HCT116 (cell line): Measurements from ENCODE around the gene GNAI2. TPM values are rescaled to one million over a fixed set of nuclear protein-coding genes. Genes with fewer than 3 reads are reported as not detected.

Experiments used
- ATAC-seq: fragments of 200-7000 bp; cut with Tn5 transposase; 2 replicates; pipeline ENCODE4 v1.9.1; 2020; ENCODE audit warnings: mild to moderate bottlenecking, moderate library complexity
- BruUV-seq: library from RNA; stranded (reverse); fragments of 400-500 nt; replicated peaks from 2 replicates; lab custom pipeline; 2021; lab: Mats Ljungman, UMichigan
- CTCF ChIA-PET: fragments of 300-600 bp; sonication (Branson Sonifier 250); formaldehyde crosslinking; loops from one replicate; lab custom pipeline; 2021; ENCODE audit warnings: antibody characterized with exemption; lab: Charles Lee
- POLR2A ChIA-PET: fragments of 300-600, 350-600 bp; sonication (Branson Sonifier 250); formaldehyde crosslinking; loops from one replicate; lab custom pipeline; 2021; ENCODE audit warnings: antibody characterized with exemption; lab: Charles Lee
- RAD21 ChIA-PET, 2 experiments: fragments of 300-600 bp; sonication (Branson Sonifier 250); formaldehyde crosslinking; loops; one replicate each; lab custom pipeline; 2023; ENCODE audit warnings: low total read pairs in 2 of 2; ENCODE audit not compliant: uncharacterized antibody in 2 of 2, unreplicated experiment in 2 of 2, low non-redundant PET in 1 of 2; lab: Charles Lee
- DNase-seq: peaks from one replicate; pipeline ENCODE4 v3.0.0-alpha.2; 2010; ENCODE audit warnings: low read depth, low spot score
- H2AFZ ChIP-seq: fragments of 200-600 bp; shearing (Covaris generic), sonication (generic); 2 replicates; pipeline ENCODE4 v1.6.1; 2017; ENCODE audit warnings: low read depth, mixed run types, mixed read lengths, antibody characterized with exemption, low read length; ENCODE audit not compliant: poor library complexity, severe bottlenecking
- H3K27ac ChIP-seq: 2 replicates; pipeline ENCODE4 v1.5.1; 2012; ENCODE audit warnings: low read depth, low read length
- H3K27me3 ChIP-seq: fragments of 200-600 bp; sonication (generic); 2 replicates; pipeline ENCODE4 v1.6.1; 2016; ENCODE audit warnings: mixed run types, low read length, mixed read lengths; ENCODE audit not compliant: insufficient read depth
- H3K36me3 ChIP-seq, 2 experiments: fragments of 200-500 bp in 1 of 2; fragments of 200-600 bp in 1 of 2; sonication (Bioruptor generic) in 1 of 2; sonication (generic) in 1 of 2; 2 replicates each; pipeline versions ENCODE4 v1.5.1 to v1.6.1; 2014 to 2016; ENCODE audit warnings: low read length in 2 of 2, inconsistent platforms in 1 of 2, mixed read lengths in 1 of 2, mixed run types in 1 of 2; ENCODE audit not compliant: insufficient read depth in 2 of 2, control insufficient read depth in 1 of 2
- H3K4me1 ChIP-seq, 2 experiments: fragments of 200-600 bp in 1 of 2; sonication (generic) in 1 of 2; 2 replicates each; pipeline versions ENCODE4 v1.5.1 to v1.6.1; 2012 to 2017; ENCODE audit warnings: low read length in 2 of 2, inconsistent platforms in 1 of 2, mild to moderate bottlenecking in 1 of 2, mixed read lengths in 1 of 2, mixed run types in 1 of 2, moderate library complexity in 1 of 2; ENCODE audit not compliant: insufficient read depth in 2 of 2, control insufficient read depth in 1 of 2
- H3K4me2 ChIP-seq: fragments of 200-600 bp; sonication (generic); 2 replicates; pipeline ENCODE4 v1.6.1; 2017; ENCODE audit warnings: mixed run types, low read length, mixed read lengths
- H3K4me3 ChIP-seq, 2 experiments: fragments of 200-600 bp in 1 of 2; sonication (generic) in 1 of 2; replicated peaks in 1 of 2; 2 replicates each; pipeline ENCODE4 v1.5.1; 2011 to 2016; ENCODE audit warnings: low read length in 2 of 2, control low read depth in 1 of 2, low read depth in 1 of 2, mild to moderate bottlenecking in 1 of 2, mixed read lengths in 1 of 2, mixed run types in 1 of 2
- H3K79me2 ChIP-seq: fragments of 200-600 bp; sonication (generic); 2 replicates; pipeline ENCODE4 v1.6.1; 2017; ENCODE audit warnings: mild to moderate bottlenecking, mixed run types, low read length, moderate library complexity, mixed read lengths; ENCODE audit not compliant: insufficient read depth
- H3K9ac ChIP-seq: fragments of 200-600 bp; sonication (generic); 2 replicates; pipeline ENCODE4 v1.6.1; 2016; ENCODE audit warnings: low read length, mixed read lengths
- H3K9me2 ChIP-seq: fragments of 200-600 bp; sonication (generic), shearing (Covaris generic); 2 replicates; pipeline ENCODE4 v1.6.1; 2017; ENCODE audit warnings: mixed run types, mild to moderate bottlenecking, moderate library complexity; ENCODE audit not compliant: insufficient read depth
- H3K9me3 ChIP-seq, 2 experiments: fragments of 200-500 bp in 1 of 2; fragments of 200-600 bp in 1 of 2; sonication (Bioruptor generic) in 1 of 2; sonication (generic) in 1 of 2; 2 replicates each; pipeline ENCODE4 v1.6.1; 2014 to 2017; ENCODE audit warnings: low read length in 2 of 2, mixed read lengths in 2 of 2, inconsistent platforms in 1 of 2, low read depth in 1 of 2, mild to moderate bottlenecking in 1 of 2, mixed run types in 1 of 2, moderate library complexity in 1 of 2; ENCODE audit not compliant: control insufficient read depth in 1 of 2, insufficient read depth in 1 of 2
- H4K20me1 ChIP-seq: fragments of 200-600 bp; sonication (generic), shearing (Covaris generic); 2 replicates; pipeline ENCODE4 v1.6.1; 2017; ENCODE audit warnings: mixed run types, mild to moderate bottlenecking, moderate library complexity; ENCODE audit not compliant: insufficient read depth
- ZBTB33 ChIP-seq: IDR thresholded peaks from 2 replicates; pipeline ENCODE4 v1.6.1; 2011; ENCODE audit warnings: mild to moderate bottlenecking, low read length, moderate library complexity; ENCODE audit not compliant: insufficient replicate concordance; ENCODE audit errors: extremely low read depth
- ZFX ChIP-seq: fragments of 450-650 bp; IDR thresholded peaks from 2 replicates; pipeline ENCODE4 v1.6.1; 2017
- intact Hi-C: fragments of 100-400 bp; cut with micrococcal nuclease; formaldehyde crosslinking; loops from 2 replicates; pipeline ENCODE4 v1.10.0; 2022
- total RNA-seq: library from RNA; stranded (reverse); gene quantifications from one replicate; pipeline ENCODE4 v1.2.1, GENCODE V29; 2021; ENCODE audit not compliant: unreplicated experiment
- TF ChIP-seq, protein P1 (sequence below): IDR thresholded peaks from 2 replicates; pipeline ENCODE4 v1.6.1; 2012
- TF ChIP-seq, protein P2 (sequence below): IDR thresholded peaks from 2 replicates; pipeline ENCODE4 v1.6.1; 2012

GNAI2 gene
- total RNA-seq, 1 experiment from 2014 or later: 170 TPM

GRCh38 chr3:50264383-50264963 lies 28.5 kb downstream of the GNAI2 start:
- ATAC-seq: peak; percentile 45
- ChIA-PET CTCF (interaction anchor here (0.6 to 2.9 kb wide), 8 partner anchors 8 to 83 kb away, joined by 3 to 23 read pairs (median 4); partner anchors contain the start of genes GNAI2 and HYAL1), RAD21 (interaction anchor here in 1 of 2 experiments (0.6 kb wide), 1 partner anchor 70 kb away, joined by 4 read pairs; no protein-coding TSS in a partner anchor), POLR2A (interaction anchor here (0.7 to 2.5 kb wide), 7 partner anchors 15 to 64 kb away, joined by 3 to 9 read pairs (median 4); partner anchors contain the start of genes GNAI2, HYAL3, LSMEM2 and NAA80)
- DNase-seq: peak; percentile 76
- Histone ChIP-seq H3K4me3 (peak overlapping the region; percentile 16 to 36), H4K20me1 (no peaks in the 10 kb centered on the region), H3K4me1 (peaks cover 72 to 95% of the 10 kb centered on the region in 2 experiments), H3K9ac (peak overlapping the region; percentile 62), H2AFZ (no peak overlapping the region), H3K79me2 (no peaks in the 10 kb centered on the region), H3K27me3 (no peaks in the 10 kb centered on the region), H3K9me2 (no peaks in the 10 kb centered on the region), H3K36me3 (no peaks in the 10 kb centered on the region), H3K27ac (peak overlapping the region; percentile 86), H3K9me3 (no peaks in the 10 kb centered on the region), H3K4me2 (peak overlapping the region; percentile 80)
- intact Hi-C loops: no loop called here
- no TSS peak for BruUV-seq
- TF ChIP-seq, protein P1, sequence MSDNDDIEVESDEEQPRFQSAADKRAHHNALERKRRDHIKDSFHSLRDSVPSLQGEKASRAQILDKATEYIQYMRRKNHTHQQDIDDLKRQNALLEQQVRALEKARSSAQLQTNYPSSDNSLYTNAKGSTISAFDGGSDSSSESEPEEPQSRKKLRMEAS: no peak
- TF ChIP-seq ZFX (no peak), ZBTB33 (no peak)
- TF ChIP-seq, protein P2, sequence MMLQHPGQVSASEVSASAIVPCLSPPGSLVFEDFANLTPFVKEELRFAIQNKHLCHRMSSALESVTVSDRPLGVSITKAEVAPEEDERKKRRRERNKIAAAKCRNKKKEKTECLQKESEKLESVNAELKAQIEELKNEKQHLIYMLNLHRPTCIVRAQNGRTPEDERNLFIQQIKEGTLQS: no peak
